Testis (tissue), 2 donors: ENCODE results near the gene KCNB1.

Source experiments
- CTCF ChIP-seq, 3 experiments: fragments of 450-650 bp in 2 of 3; fragments of 200-600 bp in 1 of 3; sonication (generic) in 1 of 3; IDR thresholded peaks; one replicate each; pipeline ENCODE4 v1.5.1; 2016 to 2019; ENCODE audit warnings: antibody characterized with exemption in 3 of 3, mild to moderate bottlenecking in 2 of 3, moderate library complexity in 1 of 3
- POLR2A ChIP-seq: fragments of 450-650 bp; IDR thresholded peaks from one replicate; pipeline ENCODE4 v1.6.1; 2017; ENCODE audit warnings: antibody characterized with exemption, mild to moderate bottlenecking, moderate library complexity

- TF ChIP-seq CTCF (IDR thresholded peaks at IDR 0.05) = no peak
- TF ChIP-seq POLR2A = no peak
Observed at GRCh38 chr20:49324306-49324705, 158.2 kb downstream of the KCNB1 start.
